SK-N-SH treated with all-trans-retinoic acid at 6 μM for 48 hours (cell line): ENCODE data around the gene CACNA1C.

Experiments used
- ATAC-seq: fragments of 200-7000 bp; cut with Tn5 transposase; 3 replicates; pipeline ENCODE4 v1.9.1; 2020; ENCODE audit warnings: mild to moderate bottlenecking, moderate library complexity
- ARNTL ChIP-seq: fragments of 450-650 bp; formaldehyde crosslinking; IDR thresholded peaks from 2 replicates; pipeline ENCODE4 v1.5.0; 2020; ENCODE audit warnings: low read depth, mild to moderate bottlenecking, moderate library complexity, borderline replicate concordance
- BACH2 ChIP-seq: fragments of 250-450 bp; sonication (Bioruptor Pico); IDR thresholded peaks from 2 replicates; pipeline ENCODE4 v1.9.0; 2021; ENCODE audit warnings: mild to moderate bottlenecking, borderline replicate concordance
- CREB5 ChIP-seq: fragments of 250-450 bp; sonication (Bioruptor Pico); IDR thresholded peaks from 2 replicates; pipeline ENCODE4 v1.5.1; 2020; ENCODE audit warnings: low read depth, mild to moderate bottlenecking, moderate library complexity
- CSDC2 ChIP-seq: fragments of 250-450 bp; sonication (Bioruptor Pico); IDR thresholded peaks from 2 replicates; pipeline ENCODE4 v1.5.0; 2020; ENCODE audit warnings: mild to moderate bottlenecking, moderate library complexity
- CSRNP3 ChIP-seq: fragments of 250-450 bp; sonication (Bioruptor Pico); IDR thresholded peaks from 2 replicates; pipeline ENCODE4 v1.5.1; 2021; ENCODE audit warnings: mild to moderate bottlenecking, moderate library complexity
- ESRRG ChIP-seq: fragments of 250-450 bp; sonication (Bioruptor Pico); IDR thresholded peaks from 2 replicates; pipeline ENCODE4 v1.6.1; 2021; ENCODE audit warnings: mild to moderate bottlenecking
- GLIS3 ChIP-seq: fragments of 250-450 bp; sonication (Bioruptor Pico); IDR thresholded peaks from 2 replicates; pipeline ENCODE4 v1.5.0; 2020; ENCODE audit warnings: mild to moderate bottlenecking, moderate library complexity
- ISL1 ChIP-seq: fragments of 250-450 bp; sonication (Bioruptor Pico); IDR thresholded peaks from 2 replicates; pipeline ENCODE4 v2.1.2; 2022; ENCODE audit warnings: mild to moderate bottlenecking, moderate library complexity
- OSR1 ChIP-seq: fragments of 250-450 bp; sonication (Bioruptor Pico); IDR thresholded peaks from 2 replicates; pipeline ENCODE4 v1.8.0; 2022; ENCODE audit warnings: moderate library complexity, mild to moderate bottlenecking, inconsistent platforms
- PATZ1 ChIP-seq: fragments of 250-450 bp; sonication (Bioruptor Pico); IDR thresholded peaks from 2 replicates; pipeline ENCODE4 v1.8.0; 2020; ENCODE audit warnings: mild to moderate bottlenecking, moderate library complexity, borderline replicate concordance
- POU6F1 ChIP-seq: fragments of 250-450 bp; sonication (Bioruptor Pico); IDR thresholded peaks from 2 replicates; pipeline ENCODE4 v1.8.0; 2021; ENCODE audit warnings: low read depth, mild to moderate bottlenecking, moderate library complexity, borderline replicate concordance
- PPARA ChIP-seq: fragments of 250-450 bp; sonication (Bioruptor Pico); IDR thresholded peaks from 2 replicates; pipeline ENCODE4 v1.5.0; 2020; ENCODE audit warnings: mild to moderate bottlenecking, borderline replicate concordance
- RARB ChIP-seq: fragments of 250-450 bp; sonication (Bioruptor Pico); IDR thresholded peaks from 2 replicates; pipeline ENCODE4 v1.8.0; 2021; ENCODE audit warnings: mild to moderate bottlenecking, moderate library complexity
- TCF4 ChIP-seq: fragments of 250-450 bp; sonication (Bioruptor Pico); IDR thresholded peaks from 2 replicates; pipeline ENCODE4 v1.8.0; 2021; ENCODE audit warnings: mild to moderate bottlenecking, moderate library complexity, borderline replicate concordance
- TOX ChIP-seq: fragments of 250-450 bp; sonication (Bioruptor Pico); IDR thresholded peaks from 2 replicates; pipeline ENCODE4 v1.8.0; 2021; ENCODE audit warnings: mild to moderate bottlenecking, moderate library complexity, borderline replicate concordance
- TSHZ2 ChIP-seq: fragments of 250-450 bp; sonication (Bioruptor Pico); IDR thresholded peaks from 2 replicates; pipeline ENCODE4 v1.5.0; 2020; ENCODE audit warnings: mild to moderate bottlenecking, moderate library complexity
- ZC3H10 ChIP-seq: fragments of 250-450 bp; sonication (Bioruptor Pico); IDR thresholded peaks from 2 replicates; pipeline ENCODE4 v1.5.1; 2021; ENCODE audit warnings: mild to moderate bottlenecking, moderate library complexity
- ZFP3 ChIP-seq: fragments of 250-450 bp; sonication (Bioruptor Pico); IDR thresholded peaks from 2 replicates; pipeline ENCODE4 v1.5.0; 2020; ENCODE audit warnings: mild to moderate bottlenecking, moderate library complexity
- ZNF565 ChIP-seq: fragments of 450-650 bp; formaldehyde crosslinking; conservative IDR thresholded peaks from 2 replicates; pipeline ENCODE4 v1.5.0; 2020; ENCODE audit warnings: low read depth, mild to moderate bottlenecking, moderate library complexity
- ZNF70 ChIP-seq: fragments of 450-650 bp; formaldehyde crosslinking; IDR thresholded peaks from 2 replicates; pipeline ENCODE4 v1.5.0; 2020; ENCODE audit warnings: mild to moderate bottlenecking, moderate library complexity
- ZNF8 ChIP-seq: fragments of 450-650 bp; formaldehyde crosslinking; IDR thresholded peaks from 2 replicates; pipeline ENCODE4 v1.5.0; 2020; ENCODE audit warnings: mild to moderate bottlenecking, moderate library complexity

Gene CACNA1C

GRCh38 chr12:2541631-2542204, 488.9 kb downstream of the CACNA1C start:
- TF ChIP-seq ZNF8 (CRISPR knock-in tag) (no peak), CREB5 (CRISPR knock-in tag) (no peak)

GRCh38 chr12:2543801-2544200, 491.0 kb downstream of the CACNA1C start:
- TF ChIP-seq PPARA (CRISPR knock-in tag) (no peak), ZC3H10 (CRISPR knock-in tag) (no peak)
- no peak for ATAC-seq

More at GRCh38 chr12:2541631-2542204, 488.9 kb downstream of the CACNA1C start:
- ATAC-seq, result no peak

- no peak for TF ChIP-seq ISL1 (CRISPR knock-in tag)
- no peak for TF ChIP-seq GLIS3
- no peak for TF ChIP-seq ARNTL (CRISPR knock-in tag)
- no peak for TF ChIP-seq OSR1 (CRISPR knock-in tag)
- TF ChIP-seq ZFP3 (CRISPR knock-in tag), result no peak
- TF ChIP-seq TCF4, result no peak
- ATAC-seq, result no peak
Observed at GRCh38 chr12:2544230-2544629, 491.4 kb downstream of the CACNA1C start.

GRCh38 chr12:2547273-2548044, 494.7 kb downstream of the CACNA1C start:
- ATAC-seq, result no peak
- no peak for TF ChIP-seq RARB (CRISPR knock-in tag)
- no peak for TF ChIP-seq TCF4

GRCh38 chr12:2548081-2548480, 495.3 kb downstream of the CACNA1C start:
- no peak for ATAC-seq
- TF ChIP-seq CSDC2 (CRISPR knock-in tag) (no peak), ZNF565 (CRISPR knock-in tag) (no peak), BACH2 (CRISPR knock-in tag) (no peak), POU6F1 (CRISPR knock-in tag) (no peak), CREB5 (CRISPR knock-in tag) (no peak), PATZ1 (CRISPR knock-in tag) (no peak), ZNF8 (CRISPR knock-in tag) (no peak), ARNTL (CRISPR knock-in tag) (no peak), ESRRG (CRISPR knock-in tag) (no peak), OSR1 (CRISPR knock-in tag) (no peak), ZC3H10 (CRISPR knock-in tag) (no peak), ZFP3 (CRISPR knock-in tag) (no peak), PPARA (CRISPR knock-in tag) (no peak), GLIS3 (no peak), RARB (CRISPR knock-in tag) (no peak), CSRNP3 (CRISPR knock-in tag) (no peak), TOX (CRISPR knock-in tag) (no peak), TSHZ2 (CRISPR knock-in tag) (no peak), ZNF70 (no peak)
